Mammary epithelial cell (primary cell): ENCODE measurements around the gene MYLK.

ENCODE experiments used
- CTCF ChIP-seq, 2 donors: IDR thresholded peaks in 1 of 2; conservative IDR thresholded peaks in 1 of 2; 2 replicates each; pipeline ENCODE4 v1.5.1; 2011 to 2012; ENCODE audit warnings: inconsistent platforms in 2 of 2, low read length in 2 of 2, mild to moderate bottlenecking in 2 of 2, control low read depth in 1 of 2, low read depth in 1 of 2; ENCODE audit not compliant: insufficient read depth in 1 of 2; ENCODE audit errors: extremely low read depth in 1 of 2
- EZH2 ChIP-seq: IDR thresholded peaks from 2 replicates; pipeline ENCODE4 v1.6.1; 2012; ENCODE audit warnings: low read length, inconsistent platforms, borderline replicate concordance

GRCh38 chr3:123692041-123692440 is 192.1 kb downstream of the MYLK start:
- no peak for TF ChIP-seq CTCF (conservative IDR thresholded peaks at IDR 0.05 in 1 of 2, IDR thresholded peaks at IDR 0.05 in 1 of 2; ENCODE audit: extremely low read depth in 1 of 2, insufficient read depth in 1 of 2, low read depth in 1 of 2, low read length in 2 of 2)
- TF ChIP-seq EZH2 = no peak
